Measurements from ENCODE around the gene SAC3D1.

The SAC3D1 gene

GRCh38 chr11:65059959-65060824 lies 19.2 kb downstream of the SAC3D1 start:
- DNase-seq (ENCODE audit: low read depth, low spot score) = no peak

- DNase-seq (ENCODE audit: low read depth, low spot score) = no peak
Observed at GRCh38 chr11:65060913-65061408, 20.0 kb downstream of the SAC3D1 start.

- no peak for DNase-seq (ENCODE audit: low read depth, low spot score)
Observed at GRCh38 chr11:65063532-65063931, 22.5 kb downstream of the SAC3D1 start.

GRCh38 chr11:65064847-65065240 lies 23.8 kb downstream of the SAC3D1 start:
- DNase-seq (ENCODE audit: low read depth, low spot score) = no peak

GRCh38 chr11:65065851-65066250 lies 24.8 kb downstream of the SAC3D1 start:
- no peak for DNase-seq (ENCODE audit: low read depth, low spot score)

- no peak for DNase-seq (ENCODE audit: low read depth, low spot score)
Observed at GRCh38 chr11:65066315-65066714, 25.3 kb downstream of the SAC3D1 start.

- DNase-seq (ENCODE audit: low read depth, low spot score) = no peak
Observed at GRCh38 chr11:65066805-65067291, 25.8 kb downstream of the SAC3D1 start.

- no peak for DNase-seq (ENCODE audit: low read depth, low spot score)
Observed at GRCh38 chr11:65067446-65067845, 26.4 kb downstream of the SAC3D1 start.

GRCh38 chr11:65069217-65069616 lies 28.2 kb downstream of the SAC3D1 start:
- no peak for DNase-seq (ENCODE audit: low read depth, low spot score)

GRCh38 chr11:65071907-65072630 lies 31.1 kb downstream of the SAC3D1 start:
- no peak for DNase-seq (ENCODE audit: low read depth, low spot score)

GRCh38 chr11:65072631-65072966 lies 31.6 kb downstream of the SAC3D1 start:
- DNase-seq (ENCODE audit: low read depth, low spot score) = no peak

- no peak for DNase-seq (ENCODE audit: low read depth, low spot score)
Observed at GRCh38 chr11:65077451-65077850, 36.4 kb downstream of the SAC3D1 start.

- peak; percentile 25 for DNase-seq (ENCODE audit: low read depth, low spot score)
Observed at GRCh38 chr11:65078151-65078550, 37.1 kb downstream of the SAC3D1 start.

- DNase-seq (ENCODE audit: low read depth, low spot score) = no peak
Observed at GRCh38 chr11:65078786-65079342, 37.9 kb downstream of the SAC3D1 start.

GRCh38 chr11:65083134-65083833 lies 42.3 kb downstream of the SAC3D1 start:
- DNase-seq (ENCODE audit: low read depth, low spot score) = no peak

- peak; percentile 88 for DNase-seq (ENCODE audit: low read depth, low spot score)
Observed at GRCh38 chr11:65083834-65084597, 43.0 kb downstream of the SAC3D1 start, which contains the start of the genes CDCA5 and ZFPL1. Gene CDCA5 (minus strand): TSS chr11:65084040. CDS start chr11:65083978, 62 bp downstream. Gene ZFPL1 (plus strand): TSS chr11:65084222. CDS start chr11:65084699, 477 bp downstream.

- no peak for DNase-seq (ENCODE audit: low read depth, low spot score)
Observed at GRCh38 chr11:65084598-65085375, 43.8 kb downstream of the SAC3D1 start.

GRCh38 chr11:65085446-65085845 lies 44.4 kb downstream of the SAC3D1 start:
- no peak for DNase-seq (ENCODE audit: low read depth, low spot score)

- no peak for DNase-seq (ENCODE audit: low read depth, low spot score)
Observed at GRCh38 chr11:65086809-65087208, 45.8 kb downstream of the SAC3D1 start.

- no peak for DNase-seq (ENCODE audit: low read depth, low spot score)
Observed at GRCh38 chr11:65087216-65087615, 46.2 kb downstream of the SAC3D1 start.

Measured in activated naive CD8-positive, alpha-beta T cell treated with anti-CD3 and anti-CD28 coated beads, Interleukin-2, amount 50 U/mL, for 16 hours (primary cell).